Prostate gland (tissue), 2 donors: ENCODE measurements around the gene STOML1. TPM values are rescaled to one million over a fixed set of nuclear protein-coding genes. Genes with fewer than 3 reads are reported as not detected.

Experiments used
- DNase-seq: peaks from one replicate; pipeline ENCODE4 v3.0.0-alpha.2; 2019; ENCODE audit warnings: low spot score
- H3K27ac ChIP-seq, 2 donors: fragments of 200-600 bp; sonication (generic); 2 replicates each; pipeline ENCODE4 v1.5.1; 2017 to 2019
- H3K27me3 ChIP-seq: fragments of 200-600 bp; sonication (generic); replicated peaks from 2 replicates; pipeline ENCODE4 v1.5.1; 2019; ENCODE audit not compliant: insufficient read depth
- H3K36me3 ChIP-seq, 2 donors: fragments of 200-600 bp; sonication (generic); 1 replicate in 1 of 2; 2 replicates in 1 of 2; pipeline versions ENCODE4 v1.5.1 to v1.8.1; 2017 to 2019
- H3K4me1 ChIP-seq: fragments of 200-600 bp; sonication (generic); replicated peaks from 2 replicates; pipeline ENCODE4 v1.5.1; 2019
- H3K4me3 ChIP-seq, 2 donors: fragments of 200-600 bp; sonication (generic); 2 replicates each; pipeline ENCODE4 v1.5.1; 2017 to 2019
- H3K9me3 ChIP-seq: fragments of 200-600 bp; sonication (generic); 2 replicates; pipeline ENCODE4 v1.5.1; 2017
- POLR2A ChIP-seq: fragments of 450-650 bp; IDR thresholded peaks from one replicate; pipeline ENCODE4 v1.6.1; 2016; ENCODE audit warnings: antibody characterized with exemption, mild to moderate bottlenecking
- POLR2AphosphoS5 ChIP-seq: sonication (generic); formaldehyde crosslinking; IDR thresholded peaks from one replicate; pipeline ENCODE4 v1.6.1; 2017; ENCODE audit warnings: antibody characterized with exemption
- WGBS: methylation state at CpG from one replicate; pipeline ENCODE4 v1.1.5; 2018; 5-methylcytosine and 5-hydroxymethylcytosine counted together
- intact Hi-C: fragments of 100-400 bp; cut with DNase I; formaldehyde crosslinking; loops from one replicate; pipeline ENCODE4 v1.14.2; 2022
- total RNA-seq, 2 donors: library from RNA; depleted of rRNA; stranded (reverse); fragments of >200 nt; gene quantifications; one replicate each; pipeline ENCODE4 v1.1.0, GENCODE V29; 2016
- TF ChIP-seq, protein P1 (sequence below), 4 experiments: fragments of 200-600 bp in 2 of 4; fragments of 450-650 bp in 2 of 4; sonication (generic) in 2 of 4; IDR thresholded peaks; 1 replicate in 3 of 4; 2 replicates in 1 of 4; pipeline ENCODE4 v1.5.1; 2016 to 2019; ENCODE audit warnings: antibody characterized with exemption in 4 of 4, mild to moderate bottlenecking in 2 of 4, moderate library complexity in 2 of 4

Gene STOML1
- total RNA-seq, 2 donors from 2014 or later = 15.6 to 26.8 TPM

DNA sequence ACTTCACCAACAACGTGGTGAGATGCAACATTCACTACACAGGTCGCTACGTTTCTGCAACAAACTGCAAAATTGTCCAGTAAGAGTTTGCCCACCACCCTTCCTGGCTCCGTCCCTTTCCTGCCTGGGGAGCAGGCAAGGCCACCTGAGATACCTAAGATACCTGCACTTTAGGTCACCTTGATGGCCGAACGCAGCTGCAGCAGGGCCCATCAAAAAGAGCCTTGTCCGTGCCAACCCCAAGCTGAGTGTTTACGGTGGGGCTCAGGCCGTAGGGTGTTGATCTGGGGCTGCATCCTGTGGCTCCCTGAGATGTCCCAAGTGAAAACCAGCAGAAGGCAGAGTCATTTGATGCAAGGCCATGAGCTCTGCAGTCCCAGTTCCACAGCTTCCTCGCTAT is 42.6 kb downstream of the STOML1 start:
- no peaks in the 10 kb centered on the region for H3K36me3 ChIP-seq
- no peak overlapping the region for H3K27ac ChIP-seq
- no peaks in the 10 kb centered on the region for H3K9me3 ChIP-seq
- WGBS = 93% methylated on average over 10 of the region's 10 CpGs
- no peak overlapping the region for H3K4me3 ChIP-seq
- no peak for DNase-seq
- intact Hi-C loops = no loop called here
- H3K27me3 ChIP-seq = no peaks in the 10 kb centered on the region
- no peaks in the 10 kb centered on the region for H3K4me1 ChIP-seq
- TF ChIP-seq POLR2A = no peak
- TF ChIP-seq, protein P1, sequence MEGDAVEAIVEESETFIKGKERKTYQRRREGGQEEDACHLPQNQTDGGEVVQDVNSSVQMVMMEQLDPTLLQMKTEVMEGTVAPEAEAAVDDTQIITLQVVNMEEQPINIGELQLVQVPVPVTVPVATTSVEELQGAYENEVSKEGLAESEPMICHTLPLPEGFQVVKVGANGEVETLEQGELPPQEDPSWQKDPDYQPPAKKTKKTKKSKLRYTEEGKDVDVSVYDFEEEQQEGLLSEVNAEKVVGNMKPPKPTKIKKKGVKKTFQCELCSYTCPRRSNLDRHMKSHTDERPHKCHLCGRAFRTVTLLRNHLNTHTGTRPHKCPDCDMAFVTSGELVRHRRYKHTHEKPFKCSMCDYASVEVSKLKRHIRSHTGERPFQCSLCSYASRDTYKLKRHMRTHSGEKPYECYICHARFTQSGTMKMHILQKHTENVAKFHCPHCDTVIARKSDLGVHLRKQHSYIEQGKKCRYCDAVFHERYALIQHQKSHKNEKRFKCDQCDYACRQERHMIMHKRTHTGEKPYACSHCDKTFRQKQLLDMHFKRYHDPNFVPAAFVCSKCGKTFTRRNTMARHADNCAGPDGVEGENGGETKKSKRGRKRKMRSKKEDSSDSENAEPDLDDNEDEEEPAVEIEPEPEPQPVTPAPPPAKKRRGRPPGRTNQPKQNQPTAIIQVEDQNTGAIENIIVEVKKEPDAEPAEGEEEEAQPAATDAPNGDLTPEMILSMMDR (IDR thresholded peaks at IDR 0.05) = no peak
- TF ChIP-seq POLR2AphosphoS5 = no peak

DNA sequence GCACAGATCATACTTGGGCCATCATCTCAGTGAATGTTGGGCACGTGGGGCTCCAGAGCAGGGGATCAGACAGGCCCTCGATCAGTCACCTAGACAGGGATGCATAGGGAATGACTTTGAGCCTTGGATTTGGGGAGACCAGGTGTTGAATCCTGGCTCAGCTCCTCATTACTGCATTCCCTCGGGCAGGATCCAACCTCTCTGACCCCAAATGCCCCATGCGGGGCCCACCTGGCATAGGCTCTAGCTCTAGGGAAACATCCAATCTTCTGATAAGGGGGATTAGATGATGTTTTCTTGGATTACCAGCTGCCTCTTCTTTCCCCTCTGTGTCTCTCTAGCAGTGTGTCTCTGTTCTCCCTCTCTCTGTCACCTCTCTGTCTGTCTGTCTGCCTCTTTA is 43.1 kb downstream of the STOML1 start:
- intact Hi-C loops = no loop called here
- Histone ChIP-seq H3K4me1 (no peaks in the 10 kb centered on the region), H3K27me3 (no peaks in the 10 kb centered on the region), H3K9me3 (no peaks in the 10 kb centered on the region), H3K4me3 (no peak overlapping the region), H3K27ac (no peak overlapping the region), H3K36me3 (no peaks in the 10 kb centered on the region)
- no peak for TF ChIP-seq POLR2AphosphoS5
- no peak for TF ChIP-seq POLR2A
- TF ChIP-seq, protein P1 (IDR thresholded peaks at IDR 0.05) = no peak
- 69% methylated on average over 4 of the region's 4 CpGs for WGBS
- no peak for DNase-seq

DNA sequence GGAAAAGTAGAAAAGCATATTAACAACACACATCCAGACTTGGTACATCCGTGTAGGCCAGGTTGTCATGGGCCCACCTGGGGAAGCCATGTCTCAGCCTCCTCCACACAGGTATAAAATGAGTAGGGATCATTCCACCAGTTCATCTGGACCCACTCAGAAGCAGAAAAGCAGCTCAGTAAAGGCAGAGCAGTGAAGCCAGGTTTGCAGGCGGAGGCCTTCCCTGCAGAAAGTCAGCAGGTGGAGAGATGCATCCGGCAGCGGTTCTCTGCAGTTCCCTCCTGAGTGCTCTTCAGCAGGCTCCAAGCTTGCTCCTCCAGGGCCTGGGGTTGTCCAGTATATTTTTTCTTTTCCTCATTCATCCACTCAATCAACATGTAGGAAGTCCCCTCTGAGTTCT is 43.7 kb downstream of the STOML1 start:
- no peaks in the 10 kb centered on the region for H3K4me1 ChIP-seq
- no peaks in the 10 kb centered on the region for H3K27me3 ChIP-seq
- TF ChIP-seq POLR2A (no peak), POLR2AphosphoS5 (no peak)
- TF ChIP-seq, protein P1 (IDR thresholded peaks at IDR 0.05) = no peak
- DNase-seq = no peak
- H3K4me3 ChIP-seq = no peak overlapping the region
- intact Hi-C loops = no loop called here
- no peaks in the 10 kb centered on the region for H3K36me3 ChIP-seq
- H3K27ac ChIP-seq = no peak overlapping the region
- 91% methylated on average over 4 of the region's 4 CpGs for WGBS
- no peaks in the 10 kb centered on the region for H3K9me3 ChIP-seq

DNA sequence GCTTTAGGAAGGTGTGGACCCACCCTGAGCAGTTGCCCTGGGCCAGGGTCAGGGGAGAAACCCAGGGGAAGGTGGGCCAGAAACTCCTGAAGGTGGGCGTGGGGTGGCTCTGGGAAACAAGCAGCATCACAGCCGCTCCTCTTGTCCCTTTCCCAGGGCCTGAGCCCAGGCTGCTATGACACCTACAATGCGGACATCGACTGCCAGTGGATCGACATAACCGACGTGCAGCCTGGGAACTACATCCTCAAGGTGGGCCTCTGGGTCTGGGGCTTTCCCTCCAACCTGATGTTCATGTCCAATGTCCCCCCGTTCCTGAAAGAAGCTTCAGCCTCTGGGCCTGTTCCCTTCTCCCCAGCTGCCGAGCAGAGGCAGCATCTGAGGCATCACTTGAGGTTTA is 44.4 kb downstream of the STOML1 start:
- Histone ChIP-seq H3K9me3 (no peaks in the 10 kb centered on the region), H3K36me3 (no peaks in the 10 kb centered on the region), H3K4me3 (no peak overlapping the region), H3K27ac (no peak overlapping the region), H3K4me1 (no peaks in the 10 kb centered on the region), H3K27me3 (no peaks in the 10 kb centered on the region)
- DNase-seq = no peak
- WGBS = 97% methylated on average over 9 of the region's 9 CpGs
- TF ChIP-seq POLR2A (no peak), POLR2AphosphoS5 (no peak)
- TF ChIP-seq, protein P1 (IDR thresholded peaks at IDR 0.05) = no peak
- intact Hi-C loops = no loop called here

DNA sequence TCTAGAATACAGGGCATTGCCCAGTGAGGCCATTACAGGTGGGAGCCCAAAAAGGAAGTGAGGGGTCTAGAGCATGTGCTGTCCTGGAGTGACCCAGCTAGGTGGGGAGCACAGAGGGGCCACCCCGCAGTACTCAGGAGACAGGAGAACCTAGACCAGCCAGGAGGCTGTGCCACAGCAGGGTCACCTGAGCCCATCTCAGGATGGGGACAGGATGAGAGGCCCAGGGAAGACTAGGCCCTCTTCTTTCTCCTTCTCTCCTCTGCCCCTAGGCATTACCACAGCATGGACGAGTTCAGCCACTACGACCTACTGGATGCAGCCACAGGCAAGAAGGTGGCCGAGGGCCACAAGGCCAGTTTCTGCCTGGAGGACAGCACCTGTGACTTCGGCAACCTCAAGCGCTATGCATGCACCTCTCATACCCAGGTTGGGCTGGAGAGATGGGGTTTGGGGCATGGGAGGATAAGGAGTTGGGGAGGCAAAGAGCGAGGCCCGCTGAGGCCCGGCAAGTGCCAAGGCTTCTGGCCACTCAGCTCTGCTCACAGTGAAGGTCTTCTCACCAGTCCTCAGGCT is 45.2 kb downstream of the STOML1 start:
- H3K36me3 ChIP-seq = no peaks in the 10 kb centered on the region
- no peaks in the 10 kb centered on the region for H3K4me1 ChIP-seq
- intact Hi-C loops = no loop called here
- no peaks in the 10 kb centered on the region for H3K27me3 ChIP-seq
- TF ChIP-seq, protein P1 (IDR thresholded peaks at IDR 0.05) = no peak
- TF ChIP-seq POLR2AphosphoS5 (no peak), POLR2A (no peak)
- H3K4me3 ChIP-seq = no peak overlapping the region
- H3K27ac ChIP-seq = no peak overlapping the region
- no peak for DNase-seq
- H3K9me3 ChIP-seq = no peaks in the 10 kb centered on the region
- WGBS = 96% methylated on average over 9 of the region's 9 CpGs
